ENCODE data around the gene FAM53B. TPM values are rescaled to one million over a fixed set of nuclear protein-coding genes. Genes with fewer than 3 reads are reported as not detected.

Gene FAM53B
- total RNA-seq, 1 experiment from 2014 or later = 9.8 TPM

GRCh38 chr10:124712704-124713407, 31.3 kb downstream of the FAM53B start:
- H3K27ac ChIP-seq = no peak overlapping the region
- no peaks in the 10 kb centered on the region for H3K4me1 ChIP-seq (replicated peaks; ENCODE audit: insufficient read depth)
- no peaks in the 10 kb centered on the region for H3F3A ChIP-seq (ENCODE audit: insufficient read depth, low read depth)
- no peak overlapping the region for H3K4me3 ChIP-seq
- H2AFZ ChIP-seq = no peak overlapping the region
- DNase-seq = no peak
- H3K79me2 ChIP-seq (ENCODE audit: low read depth) = no peaks in the 10 kb centered on the region
- POLR2A ChIA-PET (ENCODE audit: unreplicated experiment) = no interaction called here
- no peaks in the 10 kb centered on the region for H3K27me3 ChIP-seq (ENCODE audit: insufficient read depth, low read depth)
- TF ChIP-seq, protein P1, sequence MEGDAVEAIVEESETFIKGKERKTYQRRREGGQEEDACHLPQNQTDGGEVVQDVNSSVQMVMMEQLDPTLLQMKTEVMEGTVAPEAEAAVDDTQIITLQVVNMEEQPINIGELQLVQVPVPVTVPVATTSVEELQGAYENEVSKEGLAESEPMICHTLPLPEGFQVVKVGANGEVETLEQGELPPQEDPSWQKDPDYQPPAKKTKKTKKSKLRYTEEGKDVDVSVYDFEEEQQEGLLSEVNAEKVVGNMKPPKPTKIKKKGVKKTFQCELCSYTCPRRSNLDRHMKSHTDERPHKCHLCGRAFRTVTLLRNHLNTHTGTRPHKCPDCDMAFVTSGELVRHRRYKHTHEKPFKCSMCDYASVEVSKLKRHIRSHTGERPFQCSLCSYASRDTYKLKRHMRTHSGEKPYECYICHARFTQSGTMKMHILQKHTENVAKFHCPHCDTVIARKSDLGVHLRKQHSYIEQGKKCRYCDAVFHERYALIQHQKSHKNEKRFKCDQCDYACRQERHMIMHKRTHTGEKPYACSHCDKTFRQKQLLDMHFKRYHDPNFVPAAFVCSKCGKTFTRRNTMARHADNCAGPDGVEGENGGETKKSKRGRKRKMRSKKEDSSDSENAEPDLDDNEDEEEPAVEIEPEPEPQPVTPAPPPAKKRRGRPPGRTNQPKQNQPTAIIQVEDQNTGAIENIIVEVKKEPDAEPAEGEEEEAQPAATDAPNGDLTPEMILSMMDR (conservative IDR thresholded peaks at IDR 0.05) = no peak
- TF ChIP-seq EZH2 (IDR thresholded peaks at IDR 0.05; ENCODE audit: low read depth) = no peak
- no peaks in the 10 kb centered on the region for H3K9me2 ChIP-seq (ENCODE audit: insufficient read depth)
- no peaks in the 10 kb centered on the region for H3K9me3 ChIP-seq (ENCODE audit: insufficient read depth, low read depth)
- no peak overlapping the region for H3K4me2 ChIP-seq
- CTCF ChIA-PET = no interaction called here
- no TSS peak for BruUV-seq (replicated peaks)
- no peaks in the 10 kb centered on the region for H3K36me3 ChIP-seq (ENCODE audit: low read depth)
- intact Hi-C loops (cut with micrococcal nuclease; ENCODE audit: unreplicated experiment) = no loop called here
- no peaks in the 10 kb centered on the region for H4K20me1 ChIP-seq (ENCODE audit: insufficient read depth)

DNA sequence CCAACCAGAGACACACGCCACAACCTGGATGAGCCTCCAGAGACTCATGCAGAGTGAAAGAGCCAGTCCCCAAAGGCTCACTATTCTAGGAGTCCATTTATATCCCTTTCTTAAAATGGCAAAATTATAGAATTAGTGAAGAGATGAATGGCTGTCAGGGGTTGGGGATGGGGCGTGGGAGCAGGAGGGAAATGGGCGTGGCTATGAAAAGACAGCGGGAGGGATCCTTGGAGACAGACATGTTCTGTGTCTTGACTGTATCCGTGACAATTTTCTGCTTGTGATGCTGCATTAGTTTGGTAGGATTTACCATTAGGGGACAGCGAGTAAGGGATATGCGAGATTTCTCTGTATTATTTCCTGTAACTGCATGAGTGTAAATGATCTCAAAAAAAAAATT, 33.0 kb downstream of the FAM53B start:
- no peaks in the 10 kb centered on the region for H3K9me2 ChIP-seq (ENCODE audit: insufficient read depth)
- no peak overlapping the region for H3K4me3 ChIP-seq
- no peaks in the 10 kb centered on the region for H3K4me1 ChIP-seq (replicated peaks; ENCODE audit: insufficient read depth)
- no peak for DNase-seq
- intact Hi-C loops (cut with micrococcal nuclease; ENCODE audit: unreplicated experiment) = no loop called here
- H3K79me2 ChIP-seq (ENCODE audit: low read depth) = no peaks in the 10 kb centered on the region
- no peaks in the 10 kb centered on the region for H3F3A ChIP-seq (ENCODE audit: insufficient read depth, low read depth)
- H3K4me2 ChIP-seq = no peak overlapping the region
- H3K27ac ChIP-seq = no peak overlapping the region
- H4K20me1 ChIP-seq (ENCODE audit: insufficient read depth) = no peaks in the 10 kb centered on the region
- CTCF ChIA-PET = no interaction called here
- H3K27me3 ChIP-seq (ENCODE audit: insufficient read depth, low read depth) = no peaks in the 10 kb centered on the region
- H3K9me3 ChIP-seq (ENCODE audit: insufficient read depth, low read depth) = no peaks in the 10 kb centered on the region
- no peak overlapping the region for H2AFZ ChIP-seq
- no peaks in the 10 kb centered on the region for H3K36me3 ChIP-seq (ENCODE audit: low read depth)
- no peak for TF ChIP-seq EZH2 (IDR thresholded peaks at IDR 0.05; ENCODE audit: low read depth)
- TF ChIP-seq, protein P1 (conservative IDR thresholded peaks at IDR 0.05) = no peak
- POLR2A ChIA-PET (ENCODE audit: unreplicated experiment) = no interaction called here
- BruUV-seq (replicated peaks) = no TSS peak

DNA sequence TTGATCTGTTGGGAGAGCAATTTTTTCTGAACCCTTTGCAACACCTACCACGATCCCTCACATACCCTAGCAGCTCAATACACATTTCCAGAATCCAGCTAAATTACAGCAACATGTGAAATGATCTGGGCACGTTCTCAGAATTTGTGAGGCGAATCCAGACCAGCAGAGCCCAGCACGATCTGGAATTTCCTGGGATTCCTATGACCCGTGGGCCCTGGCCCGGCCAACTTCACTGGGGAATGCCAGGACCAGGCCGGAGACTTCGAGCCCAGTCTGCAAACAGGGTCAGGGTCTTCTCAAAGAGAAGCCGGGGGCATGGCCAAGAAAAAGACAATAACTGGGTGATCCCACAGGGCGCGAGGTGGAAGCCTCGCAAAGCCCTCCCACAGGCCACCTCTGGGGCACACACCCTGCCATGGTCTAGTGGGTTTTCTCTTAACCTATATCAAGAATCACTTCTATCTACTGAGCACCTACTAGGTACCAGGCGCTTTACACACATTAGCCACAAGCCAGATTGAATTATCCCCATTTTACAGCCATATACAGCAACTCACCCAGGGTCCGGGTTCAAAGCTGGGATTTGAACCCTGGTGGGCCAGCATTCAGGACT, 33.8 kb downstream of the FAM53B start:
- Histone ChIP-seq H3K4me3 (no peak overlapping the region), H3K4me1 (replicated peaks; ENCODE audit: insufficient read depth) (no peaks in the 10 kb centered on the region), H3K79me2 (ENCODE audit: low read depth) (no peaks in the 10 kb centered on the region), H3K27me3 (ENCODE audit: insufficient read depth, low read depth) (no peaks in the 10 kb centered on the region), H3K36me3 (ENCODE audit: low read depth) (no peaks in the 10 kb centered on the region), H3K9me3 (ENCODE audit: insufficient read depth, low read depth) (no peaks in the 10 kb centered on the region), H3K9me2 (ENCODE audit: insufficient read depth) (no peaks in the 10 kb centered on the region), H2AFZ (no peak overlapping the region), H4K20me1 (ENCODE audit: insufficient read depth) (no peaks in the 10 kb centered on the region), H3K4me2 (no peak overlapping the region), H3K27ac (no peak overlapping the region), H3F3A (ENCODE audit: insufficient read depth, low read depth) (no peaks in the 10 kb centered on the region)
- ChIA-PET CTCF (no interaction called here), POLR2A (ENCODE audit: unreplicated experiment) (no interaction called here)
- TF ChIP-seq, protein P1 (conservative IDR thresholded peaks at IDR 0.05) = no peak
- TF ChIP-seq EZH2 (IDR thresholded peaks at IDR 0.05; ENCODE audit: low read depth) = no peak
- DNase-seq = no peak
- no TSS peak for BruUV-seq (replicated peaks)
- intact Hi-C loops (cut with micrococcal nuclease; ENCODE audit: unreplicated experiment) = no loop called here
